BLaER1 (cell line): ENCODE measurements around the gene IL17RA.

Experiments
- H3K27ac ChIP-seq: shearing (Covaris generic); formaldehyde crosslinking; 2 replicates; pipeline ENCODE4 v1.8.1; 2022
- H3K27me3 ChIP-seq: shearing (Covaris generic); formaldehyde crosslinking; 2 replicates; pipeline ENCODE4 v1.8.1; 2022
- H3K36me3 ChIP-seq: shearing (Covaris generic); formaldehyde crosslinking; 2 replicates; pipeline ENCODE4 v1.8.1; 2022
- H3K4me1 ChIP-seq: shearing (Covaris generic); formaldehyde crosslinking; 2 replicates; pipeline ENCODE4 v1.8.1; 2022
- H3K4me2 ChIP-seq: shearing (Covaris generic); formaldehyde crosslinking; 2 replicates; pipeline ENCODE4 v1.8.1; 2022
- H3K4me3 ChIP-seq: shearing (Covaris generic); formaldehyde crosslinking; 2 replicates; pipeline ENCODE4 v1.8.1; 2022
- H3K9ac ChIP-seq: shearing (Covaris generic); formaldehyde crosslinking; 2 replicates; pipeline ENCODE4 v1.8.1; 2022
- H3K9me3 ChIP-seq: shearing (Covaris generic); formaldehyde crosslinking; 2 replicates; pipeline ENCODE4 v1.8.1; 2022
- H4K20me1 ChIP-seq: shearing (Covaris generic); formaldehyde crosslinking; 2 replicates; pipeline ENCODE4 v1.8.1; 2022
- Cebpa-rat ChIP-seq: shearing (Covaris generic); IDR thresholded peaks from 2 replicates; pipeline ENCODE4 v1.8.1; 2022

IL17RA gene

GRCh38 chr22:17149076-17149815 lies 64.4 kb downstream of the IL17RA start:
- no peaks in the 10 kb centered on the region for H3K9me3 ChIP-seq
- no peak overlapping the region for H3K27ac ChIP-seq
- peaks cover 72% of the 10 kb centered on the region for H3K36me3 ChIP-seq
- H3K9ac ChIP-seq = no peak overlapping the region
- peaks cover 97% of the 10 kb centered on the region for H4K20me1 ChIP-seq
- no peaks in the 10 kb centered on the region for H3K27me3 ChIP-seq
- H3K4me1 ChIP-seq = peaks cover 20% of the 10 kb centered on the region
- no peak for TF ChIP-seq Cebpa-rat
- H3K4me3 ChIP-seq = no peak overlapping the region
- no peak overlapping the region for H3K4me2 ChIP-seq

- Histone ChIP-seq H3K4me2 (no peak overlapping the region), H3K9me3 (no peaks in the 10 kb centered on the region), H3K36me3 (peaks cover 47% of the 10 kb centered on the region), H3K27ac (no peak overlapping the region), H3K27me3 (no peaks in the 10 kb centered on the region), H3K9ac (no peak overlapping the region), H3K4me3 (no peak overlapping the region), H3K4me1 (peaks cover 36% of the 10 kb centered on the region), H4K20me1 (peaks cover 100% of the 10 kb centered on the region)
- TF ChIP-seq Cebpa-rat = no peak
These were observed 67.5 kb downstream of the IL17RA start for GRCh38 chr22:17152340-17152739.

- H3K27ac ChIP-seq = no peak overlapping the region
- no peak overlapping the region for H3K4me3 ChIP-seq
- H3K9me3 ChIP-seq = no peaks in the 10 kb centered on the region
- TF ChIP-seq Cebpa-rat = no peak
- H4K20me1 ChIP-seq = peaks cover 100% of the 10 kb centered on the region
- peaks cover 42% of the 10 kb centered on the region for H3K4me1 ChIP-seq
- H3K9ac ChIP-seq = no peak overlapping the region
- H3K27me3 ChIP-seq = no peaks in the 10 kb centered on the region
- no peak overlapping the region for H3K4me2 ChIP-seq
- peaks cover 40% of the 10 kb centered on the region for H3K36me3 ChIP-seq
These were observed 68.2 kb downstream of the IL17RA start for GRCh38 chr22:17152971-17153370.

- Histone ChIP-seq H3K27me3 (no peaks in the 10 kb centered on the region), H3K4me1 (peaks cover 50% of the 10 kb centered on the region), H4K20me1 (peaks cover 77% of the 10 kb centered on the region), H3K4me3 (no peak overlapping the region), H3K4me2 (peak overlapping the region; percentile 95), H3K36me3 (peaks cover 20% of the 10 kb centered on the region; the same call in 1 of the 2 replicates), H3K9ac (no peak overlapping the region), H3K27ac (no peak overlapping the region), H3K9me3 (no peaks in the 10 kb centered on the region)
- TF ChIP-seq Cebpa-rat = no peak
These were observed 71.1 kb downstream of the IL17RA start for GRCh38 chr22:17155941-17156340.

- peaks cover 17% of the 10 kb centered on the region; the same call in 1 of the 2 replicates for H3K36me3 ChIP-seq
- H3K27me3 ChIP-seq = no peaks in the 10 kb centered on the region
- peaks cover 59% of the 10 kb centered on the region for H4K20me1 ChIP-seq
- no peaks in the 10 kb centered on the region for H3K9me3 ChIP-seq
- TF ChIP-seq Cebpa-rat = no peak
- peak overlapping the region; percentile 87; the same call in 1 of the 2 replicates for H3K9ac ChIP-seq
- peaks cover 50% of the 10 kb centered on the region for H3K4me1 ChIP-seq
- peak overlapping the region; percentile 75 for H3K4me3 ChIP-seq
- H3K4me2 ChIP-seq = peak overlapping the region; percentile 95
- no peak overlapping the region for H3K27ac ChIP-seq
These were observed 72.9 kb downstream of the IL17RA start for GRCh38 chr22:17157714-17158113.

- Histone ChIP-seq H3K4me1 (peaks cover 50% of the 10 kb centered on the region), H3K9ac (peak overlapping the region; percentile 87), H3K27ac (peak overlapping the region; percentile 91), H3K36me3 (peaks cover 12% of the 10 kb centered on the region; the same call in 1 of the 2 replicates), H3K27me3 (no peaks in the 10 kb centered on the region), H3K4me2 (peak overlapping the region; percentile 95), H3K4me3 (peak overlapping the region; percentile 75), H4K20me1 (peaks cover 55% of the 10 kb centered on the region), H3K9me3 (no peaks in the 10 kb centered on the region)
- no peak for TF ChIP-seq Cebpa-rat
These were observed 73.4 kb downstream of the IL17RA start for GRCh38 chr22:17158176-17158567.

GRCh38 chr22:17158568-17159503 lies 74.0 kb downstream of the IL17RA start, which contains the start of gene HDHD5:
Gene HDHD5 (minus strand): TSS chr22:17159277. CDS start chr22:17159251, 26 bp downstream.
- Histone ChIP-seq H3K4me1 (peaks cover 50% of the 10 kb centered on the region), H3K27ac (peak within 1 kb of the TSS; percentile 91), H3K9me3 (no peaks in the 10 kb centered on the region), H3K4me2 (peak within 1 kb of the TSS; percentile 95), H3K9ac (peak within 1 kb of the TSS; percentile 87), H3K4me3 (peak within 1 kb of the TSS; percentile 75), H3K36me3 (peaks cover 6% of the 10 kb centered on the region; the same call in 1 of the 2 replicates), H3K27me3 (no peaks in the 10 kb centered on the region), H4K20me1 (peaks cover 48% of the 10 kb centered on the region)
- no peak for TF ChIP-seq Cebpa-rat

GRCh38 chr22:17159504-17159951 lies 74.7 kb downstream of the IL17RA start:
- peak overlapping the region; percentile 95 for H3K4me2 ChIP-seq
- peaks cover 41% of the 10 kb centered on the region for H4K20me1 ChIP-seq
- no peaks in the 10 kb centered on the region for H3K9me3 ChIP-seq
- H3K4me1 ChIP-seq = peaks cover 50% of the 10 kb centered on the region
- 0 out of 2 replicates have a peak, but pooled peaks cover 6% of the 10 kb centered on the region for H3K36me3 ChIP-seq
- peak overlapping the region; percentile 91 for H3K27ac ChIP-seq
- H3K27me3 ChIP-seq = no peaks in the 10 kb centered on the region
- no peak for TF ChIP-seq Cebpa-rat
- H3K9ac ChIP-seq = peak overlapping the region; percentile 87
- H3K4me3 ChIP-seq = peak overlapping the region; percentile 75

GRCh38 chr22:17161991-17162390 lies 77.2 kb downstream of the IL17RA start:
- Histone ChIP-seq H3K27ac (no peak overlapping the region), H3K9me3 (no peaks in the 10 kb centered on the region), H3K36me3 (no peaks in the 10 kb centered on the region), H3K27me3 (no peaks in the 10 kb centered on the region), H3K4me1 (peaks cover 27% of the 10 kb centered on the region), H4K20me1 (peaks cover 16% of the 10 kb centered on the region), H3K9ac (no peak overlapping the region), H3K4me2 (no peak overlapping the region), H3K4me3 (no peak overlapping the region)
- TF ChIP-seq Cebpa-rat = no peak
